Endodermal cell (in vitro differentiated cells): ENCODE data around the gene TCF4. TPM values are rescaled to one million over a fixed set of nuclear protein-coding genes. Genes with fewer than 3 reads are reported as not detected.

Experiments used
- DNase-seq: peaks from one replicate; pipeline ENCODE4 v3.0.0-alpha.2; 2017
- H3K27ac ChIP-seq: 2 replicates; pipeline ENCODE4 v1.5.1; 2013; ENCODE audit warnings: mild to moderate bottlenecking, low read depth, low read length, moderate library complexity
- H3K27me3 ChIP-seq: 2 replicates; pipeline ENCODE4 v1.6.1; 2013; ENCODE audit warnings: mild to moderate bottlenecking, low read length, moderate library complexity; ENCODE audit not compliant: insufficient read depth, control insufficient read depth, poor library complexity, severe bottlenecking
- H3K36me3 ChIP-seq: 2 replicates; pipeline ENCODE4 v1.7.0; 2013; ENCODE audit warnings: mild to moderate bottlenecking, low read length, moderate library complexity; ENCODE audit not compliant: control insufficient read depth, insufficient read depth
- H3K4me1 ChIP-seq: one replicate; pipeline ENCODE4 v1.7.0; 2013; ENCODE audit warnings: low read length; ENCODE audit not compliant: control insufficient read depth, insufficient read depth
- H3K4me3 ChIP-seq: 2 replicates; pipeline ENCODE4 v1.5.1; 2013; ENCODE audit warnings: mild to moderate bottlenecking, low read length, moderate library complexity
- H3K9ac ChIP-seq: 2 replicates; pipeline ENCODE4 v1.6.1; 2013; ENCODE audit warnings: mild to moderate bottlenecking, low read length, moderate library complexity; ENCODE audit not compliant: poor library complexity, severe bottlenecking; ENCODE audit errors: extremely low read depth
- H3K9me3 ChIP-seq: 2 replicates; pipeline ENCODE4 v1.6.1; 2013; ENCODE audit warnings: mild to moderate bottlenecking, low read length, moderate library complexity; ENCODE audit not compliant: control insufficient read depth
- H3K27ac Mint-ChIP-seq: 2 replicates; pipeline ENCODE4 v1.8.0; 2020; ENCODE audit warnings: mixed read lengths
- H3K27me3 Mint-ChIP-seq: 2 replicates; pipeline ENCODE4 v1.8.0; 2021; ENCODE audit warnings: mild to moderate bottlenecking, mixed read lengths; ENCODE audit not compliant: insufficient read depth
- H3K36me3 Mint-ChIP-seq: 2 replicates; pipeline ENCODE4 v1.8.0; 2020; ENCODE audit warnings: low read depth, mixed read lengths
- H3K4me1 Mint-ChIP-seq: 2 replicates; pipeline ENCODE4 v1.8.0; 2020; ENCODE audit warnings: mixed read lengths
- H3K4me3 Mint-ChIP-seq: 2 replicates; pipeline ENCODE4 v1.8.0; 2020; ENCODE audit warnings: mild to moderate bottlenecking, moderate library complexity, mixed read lengths
- H3K9me3 Mint-ChIP-seq: 2 replicates; pipeline ENCODE4 v1.8.0; 2020; ENCODE audit warnings: mild to moderate bottlenecking, mixed read lengths
- WGBS, 2 experiments: methylation state at CpG; one replicate each; pipeline versions ENCODE4 v1.1.5 to v1.1.7; 2013; ENCODE audit warnings: missing lambda C conversion rate in 2 of 2, mixed read lengths in 1 of 2; ENCODE audit not compliant: insufficient coverage in 1 of 2, insufficient read length in 1 of 2; 5-methylcytosine and 5-hydroxymethylcytosine counted together
- total RNA-seq, 2 donors: library from RNA; stranded (reverse); fragmentation: NEBNext Ultra II Directional in 1 of 2; extraction: Animal tissue kit (Norgen Biotek cat#: 25700) in 1 of 2; gene quantifications; 2 replicates in 1 of 2; 3 replicates in 1 of 2; pipeline ENCODE4 v1.2.1, GENCODE V29; 2021
- TF ChIP-seq, protein P1 (sequence below): fragments of 200-600 bp; sonication (generic); conservative IDR thresholded peaks from 2 replicates; pipeline ENCODE4 v1.5.0; 2021; ENCODE audit warnings: antibody characterized with exemption, mild to moderate bottlenecking

Gene TCF4
- total RNA-seq, 2 donors from 2014 or later, result 40.4 to 58.5 TPM

DNA sequence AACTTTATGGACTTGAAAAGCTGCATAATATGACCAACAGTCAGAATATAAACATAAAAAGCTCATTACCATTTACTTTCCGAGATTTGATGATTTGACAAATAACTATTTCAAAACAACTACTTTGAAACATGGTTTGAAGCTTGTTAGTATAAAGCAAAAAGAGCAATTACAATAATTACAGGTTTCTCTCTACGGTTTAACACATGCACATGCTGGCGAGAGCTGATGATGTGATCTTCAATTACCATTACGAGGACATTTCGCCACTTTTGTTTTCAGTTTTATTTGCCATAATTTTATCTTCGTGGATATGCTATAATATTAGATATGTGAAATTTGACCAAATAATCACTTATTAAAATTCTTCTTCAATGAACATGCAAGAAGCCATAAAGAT lies 270.1 kb downstream of the TCF4 start:
- no peaks in the 10 kb centered on the region for H3K27me3 ChIP-seq
- H3K9me3 Mint-ChIP-seq, result no peaks in the 10 kb centered on the region
- 96% methylated on average over 5 of the region's 6 CpGs; no CpG with 5 or more reads in 1 of the 2 experiments for WGBS, 2 experiments
- H3K4me3 ChIP-seq, result no peak overlapping the region
- TF ChIP-seq, protein P1, sequence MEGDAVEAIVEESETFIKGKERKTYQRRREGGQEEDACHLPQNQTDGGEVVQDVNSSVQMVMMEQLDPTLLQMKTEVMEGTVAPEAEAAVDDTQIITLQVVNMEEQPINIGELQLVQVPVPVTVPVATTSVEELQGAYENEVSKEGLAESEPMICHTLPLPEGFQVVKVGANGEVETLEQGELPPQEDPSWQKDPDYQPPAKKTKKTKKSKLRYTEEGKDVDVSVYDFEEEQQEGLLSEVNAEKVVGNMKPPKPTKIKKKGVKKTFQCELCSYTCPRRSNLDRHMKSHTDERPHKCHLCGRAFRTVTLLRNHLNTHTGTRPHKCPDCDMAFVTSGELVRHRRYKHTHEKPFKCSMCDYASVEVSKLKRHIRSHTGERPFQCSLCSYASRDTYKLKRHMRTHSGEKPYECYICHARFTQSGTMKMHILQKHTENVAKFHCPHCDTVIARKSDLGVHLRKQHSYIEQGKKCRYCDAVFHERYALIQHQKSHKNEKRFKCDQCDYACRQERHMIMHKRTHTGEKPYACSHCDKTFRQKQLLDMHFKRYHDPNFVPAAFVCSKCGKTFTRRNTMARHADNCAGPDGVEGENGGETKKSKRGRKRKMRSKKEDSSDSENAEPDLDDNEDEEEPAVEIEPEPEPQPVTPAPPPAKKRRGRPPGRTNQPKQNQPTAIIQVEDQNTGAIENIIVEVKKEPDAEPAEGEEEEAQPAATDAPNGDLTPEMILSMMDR, result no peak
- H3K4me1 ChIP-seq, result no peaks in the 10 kb centered on the region
- H3K4me1 Mint-ChIP-seq, result peaks cover 38% of the 10 kb centered on the region
- no peaks in the 10 kb centered on the region for H3K9me3 ChIP-seq
- H3K27ac Mint-ChIP-seq, result no peak overlapping the region
- H3K27me3 Mint-ChIP-seq, result no peaks in the 10 kb centered on the region
- no peaks in the 10 kb centered on the region for H3K36me3 Mint-ChIP-seq
- H3K27ac ChIP-seq, result no peak overlapping the region
- H3K9ac ChIP-seq, result no peak overlapping the region
- no peak for DNase-seq
- no peaks in the 10 kb centered on the region for H3K36me3 ChIP-seq
- no peak overlapping the region for H3K4me3 Mint-ChIP-seq

DNA sequence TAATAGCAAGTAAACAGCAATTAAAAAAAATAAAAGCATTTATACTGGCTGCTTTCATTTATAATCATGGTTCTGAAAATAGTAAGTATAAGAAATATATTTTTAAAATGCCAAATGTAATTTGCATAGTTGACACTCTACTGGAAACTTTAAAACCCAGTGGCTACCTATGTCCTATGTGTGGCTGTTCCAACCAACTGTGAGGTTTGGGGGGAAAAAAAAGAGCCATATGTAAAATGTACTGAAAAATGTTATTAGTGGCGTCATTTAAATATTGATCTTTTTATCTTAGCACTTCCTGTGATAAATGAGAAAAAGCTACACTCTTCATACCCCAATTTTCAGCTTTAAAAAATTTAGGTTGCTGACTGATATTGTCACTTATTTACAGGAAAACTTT lies 270.7 kb downstream of the TCF4 start:
- WGBS, 2 experiments, result no CpG with 5 or more reads among the region's 1 CpG
- DNase-seq, result no peak
- Histone ChIP-seq H3K9me3 (no peaks in the 10 kb centered on the region), H3K9ac (no peak overlapping the region), H3K4me3 (no peak overlapping the region), H3K27me3 (no peaks in the 10 kb centered on the region), H3K4me1 (no peaks in the 10 kb centered on the region), H3K27ac (no peak overlapping the region), H3K36me3 (no peaks in the 10 kb centered on the region)
- Mint-ChIP-seq H3K27ac (no peak overlapping the region), H3K4me1 (peaks cover 43% of the 10 kb centered on the region), H3K4me3 (no peak overlapping the region), H3K9me3 (no peaks in the 10 kb centered on the region), H3K27me3 (no peaks in the 10 kb centered on the region), H3K36me3 (no peaks in the 10 kb centered on the region)
- TF ChIP-seq, protein P1, result no peak

DNA sequence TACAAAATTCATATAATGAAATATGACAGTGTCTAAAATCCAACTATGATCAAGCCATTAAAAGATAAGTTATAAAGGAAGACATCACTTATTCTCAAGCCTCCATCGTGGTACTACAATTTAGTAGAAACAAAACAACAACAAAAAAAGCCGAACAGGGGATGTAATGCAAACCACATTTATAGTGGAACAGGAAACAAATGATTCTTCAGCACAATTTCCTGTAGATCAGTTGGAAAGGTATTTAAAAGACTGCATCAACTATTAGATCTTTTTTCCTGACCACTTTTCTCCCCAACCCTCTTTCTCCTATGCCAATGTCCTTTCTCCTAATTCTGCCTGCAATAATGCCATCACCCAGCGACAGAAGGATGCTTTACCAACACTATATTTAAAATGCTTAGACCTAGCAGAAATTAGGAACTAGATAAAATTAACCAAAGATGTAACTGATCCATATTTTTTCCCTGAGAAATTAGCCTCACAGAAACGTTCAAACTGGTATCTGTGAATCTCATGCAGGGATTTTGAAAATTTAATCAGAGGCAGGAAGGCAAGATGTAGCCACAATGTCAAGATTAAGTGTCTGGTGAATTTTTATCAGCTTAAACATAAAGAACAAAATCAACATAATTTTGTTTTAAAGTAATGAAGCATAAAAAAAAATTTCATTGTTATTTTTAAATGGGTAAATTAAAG lies 271.4 kb downstream of the TCF4 start:
- TF ChIP-seq, protein P1, result no peak
- Histone ChIP-seq H3K27ac (no peak overlapping the region), H3K4me1 (no peaks in the 10 kb centered on the region), H3K9ac (no peak overlapping the region), H3K9me3 (no peaks in the 10 kb centered on the region), H3K36me3 (no peaks in the 10 kb centered on the region), H3K4me3 (no peak overlapping the region), H3K27me3 (no peaks in the 10 kb centered on the region)
- Mint-ChIP-seq H3K27me3 (no peaks in the 10 kb centered on the region), H3K4me3 (no peak overlapping the region), H3K27ac (no peak overlapping the region), H3K4me1 (peaks cover 47% of the 10 kb centered on the region), H3K9me3 (no peaks in the 10 kb centered on the region), H3K36me3 (no peaks in the 10 kb centered on the region)
- no peak for DNase-seq
- 70 to 86% methylated on average over 2 to 4 of the region's 4 CpGs for WGBS, 2 experiments
